Right lobe of liver (tissue), 4 donors: ENCODE results near the gene LHB.
"Not testable (repeated sequence)": the region's sequence is repeated elsewhere in the genome, so short reads cannot be mapped to it uniquely, and the experiment has no call there.

ENCODE experiments used
- POLR2A ChIP-seq: fragments of 450-650 bp; IDR thresholded peaks from one replicate; pipeline ENCODE4 v1.6.1; 2017; ENCODE audit warnings: antibody characterized with exemption, mild to moderate bottlenecking
- TF ChIP-seq, protein P1 (sequence below), 4 donors: fragments of 200-600 bp in 3 of 4; fragments of 450-650 bp in 1 of 4; IDR thresholded peaks; one replicate each; pipeline versions ENCODE4 v1.5.1 to v1.8.0; 2016 to 2022; ENCODE audit warnings: antibody characterized with exemption in 4 of 4, mild to moderate bottlenecking in 2 of 4
- donor health status: DM: no; HTN: no; CAD: no.
- donor health status: DM: no; HTN: no; CAD: no.
- donor health status: DM: no; HTN: yes; CAD: no.

DNA sequence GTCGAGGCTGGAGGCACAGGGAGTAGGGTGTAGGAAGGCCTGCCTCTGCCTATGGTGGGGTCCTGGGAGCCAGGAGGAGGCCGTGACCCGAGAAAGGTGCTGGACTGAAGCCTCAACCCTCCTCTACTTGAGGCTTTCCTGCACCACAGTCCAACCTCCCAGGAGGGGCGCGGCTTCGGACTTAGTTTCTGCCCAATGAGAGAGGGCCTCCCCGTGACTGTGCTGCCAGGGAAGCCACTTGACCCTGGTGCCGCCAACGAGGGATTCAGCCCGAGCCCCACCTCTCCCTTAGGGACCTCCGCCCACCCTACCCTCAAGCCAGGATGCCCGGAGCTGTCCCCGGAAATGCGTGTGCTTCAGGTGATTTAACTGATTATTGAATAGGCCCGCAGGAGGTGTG, 7.3 kb upstream of the LHB start, which contains the start of gene CGB3:
- TF ChIP-seq, protein P1, sequence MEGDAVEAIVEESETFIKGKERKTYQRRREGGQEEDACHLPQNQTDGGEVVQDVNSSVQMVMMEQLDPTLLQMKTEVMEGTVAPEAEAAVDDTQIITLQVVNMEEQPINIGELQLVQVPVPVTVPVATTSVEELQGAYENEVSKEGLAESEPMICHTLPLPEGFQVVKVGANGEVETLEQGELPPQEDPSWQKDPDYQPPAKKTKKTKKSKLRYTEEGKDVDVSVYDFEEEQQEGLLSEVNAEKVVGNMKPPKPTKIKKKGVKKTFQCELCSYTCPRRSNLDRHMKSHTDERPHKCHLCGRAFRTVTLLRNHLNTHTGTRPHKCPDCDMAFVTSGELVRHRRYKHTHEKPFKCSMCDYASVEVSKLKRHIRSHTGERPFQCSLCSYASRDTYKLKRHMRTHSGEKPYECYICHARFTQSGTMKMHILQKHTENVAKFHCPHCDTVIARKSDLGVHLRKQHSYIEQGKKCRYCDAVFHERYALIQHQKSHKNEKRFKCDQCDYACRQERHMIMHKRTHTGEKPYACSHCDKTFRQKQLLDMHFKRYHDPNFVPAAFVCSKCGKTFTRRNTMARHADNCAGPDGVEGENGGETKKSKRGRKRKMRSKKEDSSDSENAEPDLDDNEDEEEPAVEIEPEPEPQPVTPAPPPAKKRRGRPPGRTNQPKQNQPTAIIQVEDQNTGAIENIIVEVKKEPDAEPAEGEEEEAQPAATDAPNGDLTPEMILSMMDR (IDR thresholded peaks at IDR 0.05): not testable (repeated sequence)
- TF ChIP-seq POLR2A: not testable (repeated sequence)
